ENCODE results near the gene EXOSC5.
"Not testable (repeated sequence)": the region's sequence is repeated elsewhere in the genome, so short reads cannot be mapped to it uniquely, and the experiment has no call there.

EXOSC5 gene

DNA sequence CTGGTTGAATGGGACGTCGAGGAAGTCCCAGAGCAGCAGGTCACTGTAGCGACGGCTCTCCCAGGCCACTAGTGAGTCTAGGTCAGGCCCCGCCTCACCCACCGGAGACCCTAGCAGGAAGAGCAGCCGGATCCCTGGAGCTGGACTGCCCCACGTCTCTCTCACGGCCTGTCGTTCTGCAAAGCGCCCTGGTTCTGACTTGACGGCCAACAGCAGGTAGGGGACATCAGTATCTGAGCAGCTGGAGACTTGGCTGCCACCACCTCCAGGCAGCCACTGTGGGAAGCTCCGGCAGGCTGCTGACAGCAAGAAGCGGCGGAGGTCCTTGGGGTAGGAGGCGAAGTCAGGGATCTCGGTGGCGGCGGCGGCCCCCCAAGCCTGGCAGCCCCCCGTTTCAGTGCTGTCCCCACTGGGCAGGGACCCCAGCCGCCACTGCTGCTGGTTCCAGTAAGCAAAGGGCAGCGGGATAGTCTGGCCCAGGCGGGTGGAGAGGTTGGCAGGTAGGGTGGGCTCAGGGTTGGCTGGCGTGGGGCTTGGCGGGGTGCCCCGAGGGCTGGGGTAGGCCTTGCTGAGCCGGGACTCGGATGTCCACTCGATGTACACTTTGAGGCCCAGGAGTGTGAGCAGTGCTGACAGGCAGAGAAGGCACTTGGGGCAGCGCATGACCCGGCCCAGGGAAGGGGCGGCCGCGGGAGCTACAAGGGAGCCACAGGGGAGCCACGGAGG is 29.1 kb upstream of the EXOSC5 start:
- DNase-seq, result no peak

DNA sequence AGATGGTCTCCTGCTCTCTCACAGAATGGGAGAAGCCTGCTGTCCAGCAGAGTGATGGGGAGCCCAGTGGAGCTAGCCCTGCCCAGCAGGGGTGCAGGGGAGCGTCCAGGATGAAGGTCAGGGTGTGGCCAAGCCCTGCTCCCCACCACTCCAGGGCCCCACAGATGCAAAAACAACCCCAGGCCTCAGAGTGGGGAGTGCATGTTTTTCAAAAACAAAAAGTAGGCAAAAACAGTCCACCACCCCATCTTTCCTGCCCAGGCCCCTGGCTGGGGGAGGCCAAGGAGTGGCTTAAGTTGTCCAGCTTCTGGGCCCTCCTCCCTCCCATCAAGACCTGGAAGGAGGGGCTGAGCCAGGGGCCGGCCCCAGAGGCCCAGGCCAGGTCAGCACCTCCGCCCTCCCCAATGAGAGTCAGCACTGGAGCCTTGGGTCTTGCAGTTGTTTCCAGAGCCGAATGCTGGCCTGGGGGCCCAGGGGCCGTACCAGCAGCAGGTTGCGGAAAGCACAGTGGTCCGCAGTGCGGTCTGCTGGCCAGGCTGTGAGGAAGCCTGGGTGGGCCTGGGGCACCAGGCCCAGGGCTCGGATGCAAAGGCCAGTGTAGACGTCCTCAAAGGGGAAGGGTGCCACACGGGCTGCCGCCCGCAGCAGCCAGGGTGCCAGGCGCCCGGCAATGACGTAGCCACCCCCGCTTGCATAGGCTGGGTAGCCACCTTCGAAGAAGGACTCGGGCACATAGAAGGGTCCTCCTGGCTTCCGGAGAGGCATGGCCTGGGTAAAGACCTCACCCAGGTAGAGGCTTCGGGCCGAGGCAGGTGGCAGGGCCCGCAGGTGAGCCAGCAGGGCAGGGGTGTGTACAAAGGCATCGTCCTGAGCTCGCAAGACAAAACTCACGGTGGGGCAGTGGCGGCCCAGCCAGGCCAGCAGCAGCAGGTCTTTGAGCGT is 28.3 kb upstream of the EXOSC5 start:
- DNase-seq, result no peak

DNA sequence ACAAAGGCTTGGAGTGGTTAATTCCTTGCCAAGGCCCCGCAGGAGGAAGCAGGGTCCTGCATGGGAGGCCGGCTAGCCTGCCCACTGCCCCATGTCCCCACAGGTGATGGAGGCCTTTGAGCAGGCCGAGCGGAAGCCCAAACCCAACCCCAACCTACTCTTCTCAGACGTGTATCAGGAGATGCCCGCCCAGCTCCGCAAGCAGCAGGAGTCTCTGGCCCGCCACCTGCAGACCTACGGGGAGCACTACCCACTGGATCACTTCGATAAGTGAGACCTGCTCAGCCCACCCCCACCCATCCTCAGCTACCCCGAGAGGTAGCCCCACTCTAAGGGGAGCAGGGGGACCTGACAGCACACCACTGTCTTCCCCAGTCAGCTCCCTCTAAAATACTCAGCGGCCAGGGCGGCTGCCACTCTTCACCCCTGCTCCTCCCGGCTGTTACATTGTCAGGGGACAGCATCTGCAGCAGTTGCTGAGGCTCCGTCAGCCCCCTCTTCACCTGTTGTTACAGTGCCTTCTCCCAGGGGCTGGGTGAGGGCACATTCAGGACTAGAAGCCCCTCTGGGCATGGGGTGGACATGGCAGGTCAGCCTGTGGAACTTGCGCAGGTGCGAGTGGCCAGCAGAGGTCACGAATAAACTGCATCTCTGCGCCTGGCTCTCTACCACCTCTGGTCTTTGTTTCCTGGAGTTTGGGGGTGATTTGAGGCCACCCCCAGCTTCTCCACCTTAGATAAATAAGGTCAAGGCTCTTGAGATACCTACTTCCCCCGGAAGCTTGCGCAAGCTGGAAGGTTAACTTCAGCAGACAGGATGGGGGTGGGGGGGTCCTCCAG is 27.4 kb upstream of the EXOSC5 start:
- DNase-seq, result no peak

DNA sequence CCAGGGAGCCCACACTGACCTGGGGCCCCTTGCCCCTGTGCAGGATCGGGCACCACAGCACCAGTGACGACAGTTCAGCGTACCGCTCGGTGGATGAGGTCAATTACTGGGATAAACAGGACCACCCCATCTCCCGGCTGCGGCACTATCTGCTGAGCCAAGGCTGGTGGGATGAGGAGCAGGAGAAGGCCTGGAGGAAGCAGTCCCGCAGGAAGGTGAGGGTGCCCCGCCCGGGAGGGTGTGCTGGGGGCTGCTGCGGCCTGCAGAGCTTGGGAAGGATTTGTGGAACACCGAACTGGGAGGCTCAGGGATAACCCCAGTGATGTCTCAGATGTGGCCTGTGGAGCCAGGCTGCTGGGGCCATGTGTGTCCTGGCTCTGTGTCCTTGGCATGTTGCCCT is 25.8 kb upstream of the EXOSC5 start:
- DNase-seq, result no peak

DNA sequence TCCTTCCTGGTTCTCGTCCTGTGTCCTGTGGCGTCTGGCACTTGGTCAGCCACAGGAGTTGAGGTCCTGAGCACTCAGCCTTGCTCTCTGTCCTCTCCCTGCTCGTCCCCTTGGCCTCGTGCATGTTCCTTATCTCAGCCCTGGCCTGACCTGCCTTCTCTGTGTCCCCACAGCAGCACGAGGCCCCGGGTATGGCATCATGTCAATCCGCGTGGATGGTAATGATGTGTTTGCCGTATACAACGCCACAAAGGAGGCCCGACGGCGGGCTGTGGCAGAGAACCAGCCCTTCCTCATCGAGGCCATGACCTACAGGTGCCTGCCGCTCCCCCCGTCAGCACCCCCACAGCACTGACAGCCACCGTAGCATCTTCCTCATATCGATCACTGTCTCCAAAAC is 25.3 kb upstream of the EXOSC5 start:
- DNase-seq, result no peak

DNA sequence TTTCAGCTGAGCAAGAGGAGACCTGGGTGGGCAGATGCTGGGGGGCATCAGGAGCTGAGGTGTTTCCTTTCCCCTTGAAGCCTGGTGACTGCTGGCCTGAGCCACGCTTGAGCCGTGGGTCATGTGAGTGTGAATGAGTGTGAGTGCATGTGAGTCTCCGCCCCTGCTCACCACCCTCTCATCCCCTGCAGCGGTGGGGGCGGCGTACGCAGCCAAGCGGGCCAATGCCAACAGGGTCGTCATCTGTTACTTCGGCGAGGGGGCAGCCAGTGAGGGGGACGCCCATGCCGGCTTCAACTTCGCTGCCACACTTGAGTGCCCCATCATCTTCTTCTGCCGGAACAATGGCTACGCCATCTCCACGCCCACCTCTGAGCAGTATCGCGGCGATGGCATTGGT is 24.8 kb upstream of the EXOSC5 start:
- no peak for DNase-seq

DNA sequence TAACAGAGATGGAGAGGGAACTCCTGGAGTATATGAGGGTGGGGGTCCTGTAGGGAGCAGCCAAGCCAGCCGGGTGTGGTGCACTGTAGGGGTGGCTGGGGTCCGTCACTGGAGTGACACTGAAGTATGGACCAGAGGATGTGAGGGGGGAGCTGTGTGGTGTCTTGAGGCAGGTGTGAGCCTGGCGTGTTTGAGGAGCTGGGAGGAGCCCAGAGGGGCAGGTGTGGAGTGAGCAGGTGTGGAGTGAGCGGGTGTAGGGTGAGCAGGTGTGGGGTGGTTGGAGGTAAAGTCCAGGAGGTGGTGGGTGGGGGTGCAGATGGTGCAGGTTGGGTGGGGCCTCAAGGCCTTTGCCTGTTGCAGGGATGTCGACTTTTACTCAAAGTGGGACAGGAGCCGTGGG is 24.2 kb upstream of the EXOSC5 start:
- DNase-seq, result no peak

DNA sequence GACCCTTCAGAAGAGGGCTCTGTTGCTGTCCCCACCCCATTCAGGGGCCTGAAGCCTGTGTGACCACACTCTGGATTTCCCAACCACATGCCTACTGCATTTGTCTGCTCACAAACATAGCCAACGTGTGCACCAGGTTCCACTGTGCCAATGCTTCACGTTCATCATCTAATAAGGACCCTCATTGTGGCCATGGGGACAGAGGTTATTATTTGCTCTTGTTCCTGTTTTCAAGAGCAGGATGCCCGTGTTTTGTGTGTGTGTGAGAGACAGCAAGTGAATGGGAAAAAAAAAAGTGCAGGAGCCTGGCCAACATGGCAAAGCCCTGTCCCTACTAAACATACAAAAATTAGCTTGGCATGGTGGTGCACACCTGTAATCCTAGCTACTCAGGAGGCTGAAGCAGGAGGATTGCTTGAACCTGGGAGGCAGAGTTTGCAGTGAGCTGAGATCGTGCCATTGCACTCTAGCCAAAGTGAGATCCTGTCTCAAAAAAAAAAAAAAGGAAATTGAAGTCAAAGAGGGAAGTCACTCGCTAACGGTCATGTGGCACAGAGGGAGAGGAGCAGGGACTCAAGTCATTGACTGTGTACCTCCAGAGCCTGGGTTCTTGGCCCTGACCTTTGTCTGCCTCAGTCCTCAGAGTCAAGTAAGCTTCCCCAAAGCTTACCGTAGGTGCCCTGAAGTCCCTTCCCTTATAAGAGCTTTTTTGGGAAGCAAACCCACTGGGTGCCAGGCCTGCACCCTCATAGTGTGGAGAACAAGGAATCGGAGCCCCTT is 23.1 kb upstream of the EXOSC5 start:
- no peak for DNase-seq

DNA sequence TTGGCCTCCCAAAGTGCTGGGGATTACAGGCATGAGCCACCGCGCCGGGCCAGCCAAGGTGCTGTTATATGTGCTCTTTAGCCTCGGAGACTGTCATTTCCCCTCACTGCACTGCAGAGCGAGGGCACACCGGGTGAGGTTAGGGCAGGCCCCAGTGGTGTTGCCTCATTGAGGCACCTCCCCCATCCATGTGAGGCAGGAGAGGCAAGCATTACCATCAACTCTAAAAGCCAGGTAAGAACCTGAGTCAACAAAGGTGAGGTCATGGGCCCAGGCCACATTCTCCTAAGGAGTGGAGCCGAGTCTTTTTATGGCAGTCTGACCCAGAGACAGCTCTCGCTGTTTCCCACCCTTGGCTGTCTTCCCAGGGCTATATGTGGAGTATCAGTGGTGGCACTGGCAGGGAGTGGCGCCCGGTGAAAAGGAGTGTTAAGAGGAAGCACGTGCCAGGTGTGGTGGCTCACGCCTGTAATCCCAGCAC is 19.1 kb upstream of the EXOSC5 start:
- DNase-seq, result no peak

DNA sequence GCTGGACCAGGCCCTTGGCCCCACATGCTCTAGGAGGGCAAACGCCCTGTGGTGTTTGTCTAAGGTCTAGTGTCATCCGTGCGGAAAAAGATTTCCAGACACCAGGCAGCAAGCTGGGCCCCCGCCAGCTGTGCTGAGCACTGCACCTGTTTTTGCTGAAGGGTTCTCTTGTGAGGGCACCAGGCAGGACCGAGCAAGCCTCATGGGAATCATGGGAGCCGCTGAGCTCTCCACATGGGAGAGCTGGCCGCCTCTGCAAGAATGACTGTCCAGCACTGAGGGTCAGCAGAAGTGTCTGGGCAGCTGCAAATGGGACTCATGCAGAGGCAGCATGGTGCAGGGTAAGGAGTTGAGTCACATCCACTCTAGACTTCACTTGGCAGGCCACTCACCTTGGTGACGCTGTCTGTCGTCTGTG is 18.0 kb upstream of the EXOSC5 start:
- DNase-seq, result no peak

DNA sequence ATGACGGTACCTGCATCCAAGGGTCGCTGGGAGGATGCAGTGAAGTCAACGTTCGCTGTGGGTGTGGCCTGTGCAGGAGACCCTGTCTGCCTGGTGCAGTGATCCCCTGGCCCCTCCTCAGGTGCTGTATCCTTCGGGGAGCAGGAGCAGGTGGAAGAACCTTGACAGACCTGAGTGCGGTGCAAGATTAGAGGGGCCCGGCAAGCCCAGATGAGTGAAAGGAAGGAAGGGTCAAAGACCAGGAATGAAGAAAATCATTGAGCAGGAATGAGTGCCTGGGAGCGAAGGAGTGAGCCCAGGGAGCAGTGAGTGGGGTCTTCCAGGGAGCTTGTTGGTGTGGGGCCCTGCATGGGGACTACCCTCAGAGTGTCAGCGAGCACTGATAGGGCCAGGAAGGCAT is 17.3 kb upstream of the EXOSC5 start:
- DNase-seq, result no peak

DNA sequence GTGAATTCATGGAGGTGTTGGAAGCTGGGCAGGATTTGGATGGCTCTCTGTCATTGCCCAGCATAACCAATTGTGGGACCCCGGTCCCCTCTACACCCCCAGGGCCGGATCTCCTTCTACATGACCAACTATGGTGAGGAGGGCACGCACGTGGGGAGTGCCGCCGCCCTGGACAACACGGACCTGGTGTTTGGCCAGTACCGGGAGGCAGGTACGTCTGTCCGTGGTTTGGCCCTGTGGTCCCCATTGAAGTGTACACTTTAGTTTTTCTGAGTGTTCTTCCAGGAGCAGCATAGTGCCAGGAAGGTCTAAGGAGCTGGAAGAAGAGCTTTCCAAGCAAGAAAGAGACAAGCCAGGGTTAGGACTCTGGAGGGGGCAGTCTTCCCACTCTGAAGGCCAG is 16.8 kb upstream of the EXOSC5 start:
- no peak for DNase-seq

DNA sequence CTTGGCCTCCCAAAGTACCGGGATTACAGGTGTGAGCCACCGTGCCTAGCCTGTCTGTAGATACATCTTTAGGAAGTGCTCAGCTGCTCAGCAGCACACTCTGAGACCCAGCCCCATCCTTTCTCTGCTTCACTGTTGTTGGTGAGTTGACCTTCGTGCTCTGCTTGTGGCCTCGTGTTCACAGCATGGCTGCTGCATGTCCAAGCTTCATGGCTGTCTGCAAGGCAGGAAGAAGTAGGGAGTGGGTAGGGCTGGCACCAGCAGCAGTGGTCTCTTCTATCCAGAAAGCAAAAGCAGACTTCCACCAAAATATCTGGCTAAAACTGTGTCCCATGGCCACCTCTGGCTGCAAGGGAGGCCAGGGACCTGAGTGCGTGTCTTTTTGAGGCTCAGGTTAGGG is 15.8 kb upstream of the EXOSC5 start:
- no peak for DNase-seq

DNA sequence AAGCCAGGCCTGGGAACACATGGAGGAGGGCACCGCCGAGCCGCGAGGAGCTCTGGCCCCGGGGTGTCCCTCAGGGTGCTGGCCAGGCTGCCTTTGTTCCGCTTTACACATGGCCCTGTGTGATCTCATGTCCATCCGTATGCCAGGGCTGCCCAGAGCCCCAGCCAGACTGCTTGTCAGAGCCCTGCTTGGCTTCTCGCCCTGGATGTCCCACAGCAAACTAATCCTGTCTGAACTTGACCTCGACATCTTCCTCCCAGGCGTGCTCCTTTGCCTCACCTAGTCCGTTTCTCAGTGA is 14.8 kb upstream of the EXOSC5 start:
- no peak for DNase-seq

DNA sequence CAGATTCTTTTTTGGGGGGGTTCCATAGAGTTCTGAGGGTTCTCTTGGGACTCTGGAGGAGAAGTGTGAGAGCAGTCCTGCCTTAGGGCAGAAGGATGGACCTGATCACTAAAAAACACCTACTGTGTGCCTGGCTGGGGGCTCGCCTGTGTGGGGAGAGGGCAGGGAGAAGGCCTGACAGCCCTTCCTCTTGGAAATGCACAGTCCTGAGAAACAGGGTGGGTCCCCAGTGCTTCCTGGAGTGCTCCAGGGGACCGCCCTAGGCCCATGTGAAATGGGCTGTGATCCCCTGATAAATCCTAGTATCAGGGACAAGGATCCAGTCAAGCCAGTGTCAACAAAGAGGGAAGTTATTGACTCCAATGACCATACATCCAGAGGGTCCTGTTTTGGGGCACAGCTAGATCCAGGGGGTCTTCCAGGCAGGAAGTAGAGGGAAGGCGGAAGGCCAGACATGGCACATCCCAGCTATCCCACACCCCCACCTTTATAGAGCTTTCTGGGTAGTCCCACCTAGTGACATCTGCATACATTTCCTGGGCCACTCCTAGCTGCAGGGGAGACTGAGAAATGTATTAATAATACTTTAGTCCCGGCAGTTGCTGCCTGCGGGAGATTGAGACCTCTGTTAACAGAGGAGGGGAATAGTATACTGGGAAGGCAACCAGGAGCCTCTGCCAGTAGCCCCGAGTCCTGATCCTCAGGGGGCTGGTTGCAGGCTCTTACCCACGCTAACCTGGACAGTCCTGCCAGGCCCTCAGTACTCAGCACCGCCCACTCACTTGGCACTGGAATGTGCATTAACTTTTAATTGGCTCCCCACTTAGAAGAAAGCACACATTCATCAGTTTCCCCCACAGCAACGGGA is 14.2 kb upstream of the EXOSC5 start:
- DNase-seq, result no peak

DNA sequence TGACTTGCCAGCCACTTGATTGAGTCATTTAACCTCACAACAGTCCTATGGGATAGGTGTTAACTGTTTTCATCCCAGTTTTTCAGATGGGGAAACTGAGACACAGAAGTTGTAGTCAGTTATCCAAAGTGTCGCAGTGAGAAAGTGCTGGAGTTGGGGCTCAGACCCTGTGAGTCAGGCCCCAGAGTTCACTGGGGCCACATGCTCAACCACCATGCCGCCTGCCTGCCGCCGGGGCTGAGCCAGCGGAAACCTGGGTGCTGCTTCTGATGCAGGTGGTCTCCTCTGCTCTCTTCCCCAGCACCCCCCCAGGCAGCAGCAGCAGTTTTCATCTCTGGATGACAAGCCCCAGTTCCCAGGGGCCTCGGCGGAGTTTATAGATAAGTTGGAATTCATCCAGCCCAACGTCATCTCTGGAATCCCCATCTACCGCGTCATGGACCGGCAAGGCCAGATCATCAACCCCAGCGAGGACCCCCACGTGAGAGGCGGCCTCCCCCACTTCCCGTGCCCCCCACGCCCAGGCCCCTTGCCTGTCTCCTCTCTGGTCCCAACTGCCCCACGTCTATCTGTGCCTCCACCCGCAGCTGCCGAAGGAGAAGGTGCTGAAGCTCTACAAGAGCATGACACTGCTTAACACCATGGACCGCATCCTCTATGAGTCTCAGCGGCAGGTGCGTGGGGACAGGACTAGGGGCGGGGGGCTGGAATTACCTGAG is 13.3 kb upstream of the EXOSC5 start:
- no peak for DNase-seq

DNA sequence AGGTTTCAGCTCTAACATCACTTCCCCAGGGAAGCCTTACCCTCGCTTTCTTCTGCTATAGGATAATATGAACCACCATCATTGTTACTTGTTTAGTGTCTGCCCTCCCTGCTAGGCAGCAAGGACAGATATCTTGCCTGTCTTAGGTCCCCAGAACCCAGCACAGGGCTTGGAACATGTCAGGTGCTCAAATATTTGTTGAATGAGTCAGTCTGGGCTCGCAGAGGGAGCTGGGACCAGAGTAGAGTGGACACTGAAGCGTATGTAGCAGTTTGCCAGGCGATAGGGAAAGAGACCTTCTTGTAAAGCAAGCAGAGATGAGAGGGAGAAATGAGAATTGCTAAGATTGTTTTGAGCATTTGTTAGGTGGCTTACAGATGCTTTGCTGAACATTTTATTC is 12.1 kb upstream of the EXOSC5 start:
- no peak for DNase-seq

DNA sequence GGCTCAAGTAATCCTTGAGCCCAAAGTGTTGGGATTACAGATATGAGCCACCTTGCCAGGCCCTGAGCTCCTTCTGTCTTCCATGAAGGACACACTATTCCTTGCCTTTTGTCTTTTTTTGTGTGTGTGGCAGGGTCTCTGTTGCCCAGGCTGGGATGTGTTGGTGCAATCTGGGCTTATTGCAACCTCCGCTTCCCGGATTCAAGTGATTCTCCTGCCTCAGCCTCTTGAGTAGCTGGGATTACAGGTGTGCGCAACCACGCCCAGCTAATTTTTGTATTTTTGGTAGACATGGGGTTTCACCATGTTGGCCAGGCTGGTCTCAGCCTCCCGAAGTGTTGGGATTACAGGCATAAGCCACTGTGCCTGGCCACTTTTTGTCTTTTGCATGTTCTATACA is 11.7 kb upstream of the EXOSC5 start:
- DNase-seq, result not testable (repeated sequence)

DNA sequence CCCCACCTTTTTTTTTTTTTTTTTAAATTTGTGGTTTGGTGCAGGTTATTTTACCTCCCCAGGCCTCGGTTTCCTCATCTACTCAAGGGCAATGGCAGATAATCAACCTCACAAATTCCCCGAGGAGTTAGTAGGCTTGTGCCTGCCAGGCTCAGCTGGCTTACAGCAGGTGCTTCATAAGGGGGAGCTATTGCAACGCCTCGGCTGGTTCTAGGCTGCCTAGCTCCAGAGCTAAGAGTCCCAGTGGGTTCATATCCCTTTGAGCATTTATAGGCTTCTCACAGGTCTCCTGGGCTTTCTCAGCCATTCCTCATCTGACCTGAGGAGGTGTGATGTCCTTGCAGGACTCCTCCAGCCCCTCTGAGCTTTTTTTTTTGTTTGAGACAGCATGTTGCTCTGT is 11.1 kb upstream of the EXOSC5 start:
- no peak for DNase-seq

DNA sequence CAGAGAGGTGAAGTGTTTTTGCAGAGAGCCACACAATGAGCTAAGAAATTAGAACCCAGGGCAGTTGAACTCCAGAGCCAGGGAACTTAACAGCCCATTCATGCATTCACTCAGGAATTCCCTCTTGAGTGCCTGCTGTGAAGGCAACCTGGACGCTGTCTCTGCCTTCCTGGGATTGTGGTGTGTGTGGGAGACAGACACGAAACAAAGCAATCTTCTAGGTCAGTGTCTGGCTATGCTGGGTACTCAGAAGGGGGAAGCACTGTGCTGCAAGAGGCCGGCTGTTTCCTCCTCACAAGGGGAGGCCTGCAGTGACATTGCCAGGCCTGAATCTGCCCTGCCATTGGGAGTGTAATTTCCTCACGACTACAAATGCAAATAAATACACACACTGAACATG is 10.1 kb upstream of the EXOSC5 start:
- no peak for DNase-seq

DNA sequence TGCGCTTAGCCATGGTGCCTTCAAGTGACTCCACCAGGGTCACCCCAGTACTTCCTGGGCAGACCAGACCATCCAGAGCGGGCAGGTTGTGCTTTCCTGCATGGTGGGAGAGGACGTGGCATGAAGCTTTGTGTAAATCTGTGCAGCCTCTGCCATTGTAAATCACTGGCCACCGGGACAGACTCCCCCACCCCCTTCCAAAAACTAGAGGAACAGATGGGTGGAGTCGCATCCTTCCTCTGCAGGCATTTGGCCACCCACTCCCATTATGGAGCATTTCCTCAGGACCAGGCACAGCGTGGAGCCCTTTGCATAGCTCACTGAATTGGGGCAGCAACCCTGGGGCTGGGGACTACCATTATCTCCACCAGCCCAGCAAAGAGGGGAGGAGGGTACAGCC is 8.6 kb upstream of the EXOSC5 start:
- DNase-seq, result no peak
